Natural killer cell (primary cell): ENCODE results near the gene TLCD5. TPM values are rescaled to one million over a fixed set of nuclear protein-coding genes. Genes with fewer than 3 reads are reported as not detected.

Experiments used
- ATAC-seq, 3 donors: fragments of 150-1000 bp in 2 of 3; fragments of 200-7000 bp in 1 of 3; cut with Tn5 transposase; 1 replicate in 1 of 3; 2 replicates in 2 of 3; pipeline ENCODE4 v1.10.0; 2021; ENCODE audit warnings: mild to moderate bottlenecking in 2 of 3, moderate library complexity in 2 of 3
- DNase-seq, 2 donors: peaks; one replicate each; pipeline versions ENCODE4 v3.0.0 to v3.0.0-alpha.2; 2013 to 2021; ENCODE audit warnings: mixed read lengths in 1 of 2
- H3K27ac ChIP-seq: one replicate; pipeline ENCODE4 v1.5.1; 2013; ENCODE audit warnings: mild to moderate bottlenecking, low read length
- H3K27me3 ChIP-seq: one replicate; pipeline ENCODE4 v1.6.1; 2013; ENCODE audit warnings: low read length; ENCODE audit not compliant: control insufficient read depth, insufficient read depth
- H3K36me3 ChIP-seq: one replicate; pipeline ENCODE4 v1.6.1; 2013; ENCODE audit warnings: low read length; ENCODE audit not compliant: control insufficient read depth, insufficient read depth
- H3K4me1 ChIP-seq: one replicate; pipeline ENCODE4 v1.6.1; 2013; ENCODE audit warnings: low read length; ENCODE audit not compliant: control insufficient read depth, insufficient read depth
- H3K4me3 ChIP-seq: one replicate; pipeline ENCODE4 v1.5.1; 2013; ENCODE audit warnings: low read length
- H3K9me3 ChIP-seq: one replicate; pipeline ENCODE4 v1.6.1; 2013; ENCODE audit warnings: low read length; ENCODE audit not compliant: control insufficient read depth, insufficient read depth
- H3K27ac Mint-ChIP-seq, 2 donors: one replicate each; pipeline ENCODE4 v1.8.0; 2022; ENCODE audit warnings: mild to moderate bottlenecking in 2 of 2, mixed read lengths in 2 of 2, moderate library complexity in 1 of 2
- H3K27me3 Mint-ChIP-seq, 2 donors: one replicate each; pipeline ENCODE4 v1.8.0; 2022; ENCODE audit warnings: low read depth in 2 of 2, mixed read lengths in 2 of 2
- H3K36me3 Mint-ChIP-seq: one replicate; pipeline ENCODE4 v1.8.0; 2022; ENCODE audit warnings: mixed read lengths
- H3K4me1 Mint-ChIP-seq, 2 donors: one replicate each; pipeline ENCODE4 v1.8.0; 2022; ENCODE audit warnings: mixed read lengths in 2 of 2
- H3K4me3 Mint-ChIP-seq: one replicate; pipeline ENCODE4 v1.8.0; 2022; ENCODE audit warnings: mild to moderate bottlenecking, moderate library complexity, mixed read lengths
- H3K9me3 Mint-ChIP-seq, 2 donors: one replicate each; pipeline ENCODE4 v1.8.0; 2022; ENCODE audit warnings: mixed read lengths in 2 of 2
- WGBS: methylation state at CpG from one replicate; pipeline ENCODE4 v1.1.7; 2013; ENCODE audit warnings: missing lambda C conversion rate; ENCODE audit not compliant: insufficient coverage; 5-methylcytosine and 5-hydroxymethylcytosine counted together
- intact Hi-C: fragments of 100-400 bp; cut with micrococcal nuclease; formaldehyde crosslinking; loops from one replicate; pipeline ENCODE4 v1.14.2; 2022
- total RNA-seq, 4 donors: library from RNA; stranded (reverse); fragments of 120-200 nt in 1 of 4; gene quantifications; one replicate each; pipeline versions ENCODE4 v1.2.3 to v1.2.4, GENCODE V29; 2013 to 2022
- TF ChIP-seq, protein P1 (sequence below): fragments of 200-600 bp; IDR thresholded peaks from one replicate; pipeline ENCODE4 v1.8.0; 2022; ENCODE audit warnings: antibody characterized with exemption

The TLCD5 gene
- total RNA-seq, 3 donors from 2014 or later (not counting 1 experiment from before 2014, with no cell fraction given) = not detected

- peaks cover 29% of the 10 kb centered on the region in 2 donors for H3K4me1 Mint-ChIP-seq
- no peak overlapping the region for H3K4me3 ChIP-seq
- intact Hi-C loops = loop anchor here (2.0 kb wide), 1 partner anchor 860 kb away; no protein-coding TSS in a partner anchor
These were observed 9.2 kb downstream of the TLCD5 start for GRCh38 chr11:120334332-120334731.

DNA sequence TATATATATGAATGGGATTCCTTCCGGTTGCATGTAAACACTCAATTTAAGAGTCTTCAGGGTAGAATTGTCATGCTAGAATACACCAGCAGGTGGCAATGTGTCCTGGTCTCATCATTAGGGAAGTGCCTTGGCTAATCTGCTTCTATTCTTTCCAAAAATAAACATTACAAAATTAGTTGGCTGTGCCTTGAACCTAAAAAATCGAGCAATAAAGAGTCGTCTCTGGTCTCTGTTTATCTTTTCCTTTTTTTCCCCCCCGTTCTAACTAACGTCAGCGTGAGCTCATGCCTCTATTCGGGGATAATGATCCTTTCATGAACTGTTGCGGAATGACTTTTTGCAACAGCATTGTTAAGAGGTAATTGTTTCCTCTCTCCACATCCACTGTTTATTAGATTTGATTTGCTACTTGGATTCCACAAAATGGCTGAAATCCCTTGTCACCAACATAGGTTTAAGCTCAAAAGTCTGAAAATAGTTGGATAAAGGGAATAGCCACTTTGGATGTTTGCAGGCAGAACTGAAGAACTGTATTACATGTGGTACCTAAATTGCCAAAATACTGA, 9.9 kb downstream of the TLCD5 start:
- peak overlapping the region; percentile 87 for H3K4me3 Mint-ChIP-seq
- Histone ChIP-seq H3K27me3 (peaks cover 20% of the 10 kb centered on the region), H3K4me1 (peaks cover 19% of the 10 kb centered on the region), H3K4me3 (peak overlapping the region; percentile 11), H3K9me3 (no peaks in the 10 kb centered on the region), H3K36me3 (no peaks in the 10 kb centered on the region), H3K27ac (peak overlapping the region; percentile 22)
- TF ChIP-seq, protein P1, sequence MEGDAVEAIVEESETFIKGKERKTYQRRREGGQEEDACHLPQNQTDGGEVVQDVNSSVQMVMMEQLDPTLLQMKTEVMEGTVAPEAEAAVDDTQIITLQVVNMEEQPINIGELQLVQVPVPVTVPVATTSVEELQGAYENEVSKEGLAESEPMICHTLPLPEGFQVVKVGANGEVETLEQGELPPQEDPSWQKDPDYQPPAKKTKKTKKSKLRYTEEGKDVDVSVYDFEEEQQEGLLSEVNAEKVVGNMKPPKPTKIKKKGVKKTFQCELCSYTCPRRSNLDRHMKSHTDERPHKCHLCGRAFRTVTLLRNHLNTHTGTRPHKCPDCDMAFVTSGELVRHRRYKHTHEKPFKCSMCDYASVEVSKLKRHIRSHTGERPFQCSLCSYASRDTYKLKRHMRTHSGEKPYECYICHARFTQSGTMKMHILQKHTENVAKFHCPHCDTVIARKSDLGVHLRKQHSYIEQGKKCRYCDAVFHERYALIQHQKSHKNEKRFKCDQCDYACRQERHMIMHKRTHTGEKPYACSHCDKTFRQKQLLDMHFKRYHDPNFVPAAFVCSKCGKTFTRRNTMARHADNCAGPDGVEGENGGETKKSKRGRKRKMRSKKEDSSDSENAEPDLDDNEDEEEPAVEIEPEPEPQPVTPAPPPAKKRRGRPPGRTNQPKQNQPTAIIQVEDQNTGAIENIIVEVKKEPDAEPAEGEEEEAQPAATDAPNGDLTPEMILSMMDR = peak; percentile 78
- peak; percentile 53 to 65 (median 62) for ATAC-seq
- H3K9me3 Mint-ChIP-seq = no peaks in the 10 kb centered on the region
- peak overlapping the region; percentile 13 to 78 for H3K27ac Mint-ChIP-seq
- peaks cover 34 to 64% of the 10 kb centered on the region in 2 donors for H3K27me3 Mint-ChIP-seq
- H3K4me1 Mint-ChIP-seq = peaks cover 35 to 36% of the 10 kb centered on the region in 2 donors
- intact Hi-C loops = loop anchor here (2.0 to 5.0 kb wide), 3 partner anchors 132 to 860 kb away; no protein-coding TSS in a partner anchor
- DNase-seq = peak in 1 of 2 donors; percentile 87
- H3K36me3 Mint-ChIP-seq = peaks cover 5% of the 10 kb centered on the region
- WGBS = 2% methylated on average over 7 of the region's 8 CpGs

More at GRCh38 chr11:120334332-120334731, 9.2 kb downstream of the TLCD5 start:
- no peaks in the 10 kb centered on the region for H3K9me3 ChIP-seq
- H3K36me3 ChIP-seq = no peaks in the 10 kb centered on the region
- Mint-ChIP-seq H3K36me3 (no peaks in the 10 kb centered on the region), H3K9me3 (no peaks in the 10 kb centered on the region), H3K27me3 (peaks cover 30 to 61% of the 10 kb centered on the region in 2 donors), H3K27ac (no peak overlapping the region), H3K4me3 (no peak overlapping the region)
- no peak for ATAC-seq
- TF ChIP-seq, protein P1 = no peak
- no peak for DNase-seq
- 56% methylated on average over 1 of the region's 1 CpG for WGBS
- H3K27me3 ChIP-seq = peaks cover 13% of the 10 kb centered on the region
- no peak overlapping the region for H3K27ac ChIP-seq
- peaks cover 16% of the 10 kb centered on the region for H3K4me1 ChIP-seq

- Mint-ChIP-seq H3K27ac (peak overlapping the region; percentile 13 to 78), H3K27me3 (peaks cover 34 to 64% of the 10 kb centered on the region in 2 donors), H3K4me1 (peaks cover 41% of the 10 kb centered on the region in 2 donors), H3K9me3 (no peaks in the 10 kb centered on the region), H3K36me3 (peaks cover 9% of the 10 kb centered on the region), H3K4me3 (peak overlapping the region; percentile 87)
- no peaks in the 10 kb centered on the region for H3K9me3 ChIP-seq
- intact Hi-C loops = loop anchor here (2.0 to 5.0 kb wide), 3 partner anchors 132 to 859 kb away; no protein-coding TSS in a partner anchor
- DNase-seq (peak in 1 of 2 donors; percentile 57), ATAC-seq (peak in 2 of 3 donors; percentile 9 to 22)
- TF ChIP-seq, protein P1 = no peak
- peaks cover 24% of the 10 kb centered on the region for H3K27me3 ChIP-seq
- 2% methylated on average over 19 of the region's 19 CpGs for WGBS
- H3K27ac ChIP-seq = peak overlapping the region; percentile 22
- no peaks in the 10 kb centered on the region for H3K36me3 ChIP-seq
- peak overlapping the region; percentile 76 for H3K4me3 ChIP-seq
- peaks cover 19% of the 10 kb centered on the region for H3K4me1 ChIP-seq
These were observed 10.4 kb downstream of the TLCD5 start for GRCh38 chr11:120335556-120335907.
